Keratinocyte (primary cell): ENCODE measurements around the gene CLEC16A. TPM values are rescaled to one million over a fixed set of nuclear protein-coding genes. Genes with fewer than 3 reads are reported as not detected.

ENCODE experiments used
- DNase-seq: peaks from one replicate; pipeline ENCODE4 v3.0.0-alpha.2; 2011; ENCODE audit warnings: low read depth, missing footprints, low spot score
- FAIRE-seq: peaks from 2 replicates; lab custom pipeline; 2011; peaks lifted over from hg19 to GRCh38; lab: Jason Lieb, UNC
- H2AFZ ChIP-seq: 2 replicates; pipeline ENCODE4 v1.6.0; 2012; ENCODE audit warnings: low read length, control low read depth, inconsistent platforms; ENCODE audit not compliant: control insufficient read depth
- H3K27ac ChIP-seq: 2 replicates; pipeline ENCODE4 v1.5.1; 2011; ENCODE audit warnings: low read length; ENCODE audit not compliant: control insufficient read depth, insufficient read depth
- H3K27me3 ChIP-seq: 3 replicates; pipeline ENCODE4 v1.6.0; 2011; ENCODE audit warnings: low read length; ENCODE audit not compliant: control insufficient read depth, insufficient read depth; ENCODE audit errors: extremely low read depth
- H3K36me3 ChIP-seq, 2 experiments: 2 replicates in 1 of 2; 3 replicates in 1 of 2; pipeline ENCODE4 v1.5.1; 2011; ENCODE audit warnings: low read length in 2 of 2, mild to moderate bottlenecking in 1 of 2; ENCODE audit not compliant: control insufficient read depth in 2 of 2, insufficient read depth in 2 of 2; ENCODE audit errors: extremely low read depth in 1 of 2
- H3K4me1 ChIP-seq: 3 replicates; pipeline ENCODE4 v1.5.1; 2011; ENCODE audit warnings: low read length; ENCODE audit not compliant: control insufficient read depth, insufficient read depth; ENCODE audit errors: extremely low read depth
- H3K4me2 ChIP-seq: 3 replicates; pipeline ENCODE4 v1.6.0; 2011; ENCODE audit warnings: low read depth, low read length; ENCODE audit not compliant: control insufficient read depth, insufficient read depth; ENCODE audit errors: extremely low read depth
- H3K4me3 ChIP-seq, 3 experiments: fragments of 200-600 bp in 1 of 3; sonication (generic) in 1 of 3; 2 replicates in 2 of 3; 3 replicates in 1 of 3; pipeline ENCODE4 v1.5.1; 2011 to 2016; ENCODE audit warnings: low read length in 3 of 3, mild to moderate bottlenecking in 3 of 3, control low read depth in 2 of 3, inconsistent platforms in 1 of 3, low read depth in 1 of 3, mixed read lengths in 1 of 3, mixed run types in 1 of 3, moderate library complexity in 1 of 3; ENCODE audit not compliant: control insufficient read depth in 2 of 3, insufficient read depth in 2 of 3; ENCODE audit errors: extremely low read depth in 1 of 3
- H3K79me2 ChIP-seq: 2 replicates; pipeline ENCODE4 v1.6.0; 2012; ENCODE audit warnings: low read length; ENCODE audit not compliant: control insufficient read depth, insufficient read depth
- H3K9ac ChIP-seq: 3 replicates; pipeline ENCODE4 v1.6.0; 2011; ENCODE audit warnings: low read length; ENCODE audit not compliant: control insufficient read depth, insufficient read depth; ENCODE audit errors: extremely low read depth
- H3K9me1 ChIP-seq: 3 replicates; pipeline ENCODE4 v1.6.0; 2011; ENCODE audit warnings: low read length; ENCODE audit not compliant: control insufficient read depth, insufficient read depth; ENCODE audit errors: extremely low read depth
- H3K9me3 ChIP-seq: 2 replicates; pipeline ENCODE4 v1.5.1; 2012; ENCODE audit warnings: low read depth, low read length; ENCODE audit not compliant: control insufficient read depth
- H4K20me1 ChIP-seq: 3 replicates; pipeline ENCODE4 v1.6.0; 2011; ENCODE audit warnings: low read length; ENCODE audit not compliant: control insufficient read depth, insufficient read depth; ENCODE audit errors: extremely low read depth
- EZH2 ChIP-seq: IDR thresholded peaks from one replicate; pipeline ENCODE4 v1.6.1; 2012; ENCODE audit warnings: inconsistent platforms, mild to moderate bottlenecking, low read length, moderate library complexity
- dilution Hi-C: fragments of 300-500 bp; cut with MboI; formaldehyde crosslinking; loops from one replicate; pipeline ENCODE4 v1.7.0; 2020; ENCODE audit warnings: low sequenced_read_pairs; ENCODE audit not compliant: extremely low pct_ligation_motif_present
- polyA plus RNA-seq, 5 experiments: library from polyadenylated mRNA; depleted of rRNA in 3 of 5; stranded (reverse) in 3 of 5; stranded (forward) in 1 of 5; unstranded in 1 of 5; fragments of >200 nt; gene quantifications; 1 replicate in 1 of 5; 2 replicates in 3 of 5; 3 replicates in 1 of 5; pipeline versions ENCODE4 v1.2.1 to v1.2.3, GENCODE V29; 2011 to 2012; ENCODE audit warnings: missing spikeins in 2 of 5, low read depth in 1 of 5, low replicate concordance in 1 of 5
- TF ChIP-seq, protein P1 (sequence below), 3 experiments: IDR thresholded peaks in 1 of 3; conservative IDR thresholded peaks in 1 of 3; optimal IDR thresholded peaks in 1 of 3; 2 replicates in 2 of 3; 3 replicates in 1 of 3; pipeline versions ENCODE3 to v1.5.1; 2011; ENCODE audit warnings: low read length in 3 of 3, mild to moderate bottlenecking in 3 of 3, moderate library complexity in 2 of 3, control low read depth in 1 of 3, inconsistent platforms in 1 of 3; ENCODE audit not compliant: insufficient read depth in 2 of 3; ENCODE audit errors: extremely low read depth in 1 of 3

CLEC16A gene
- polyA plus RNA-seq, 1 donor (not counting 4 experiments of a cell fraction or from before 2014, with no cell fraction given): 9.5 TPM

GRCh38 chr16:11059588-11059987, 115.2 kb downstream of the CLEC16A start:
- Histone ChIP-seq H3K36me3 (peaks cover 11% of the 10 kb centered on the region in 2 experiments), H3K9ac (no peak overlapping the region), H3K4me2 (no peak overlapping the region), H3K79me2 (no peaks in the 10 kb centered on the region), H3K9me1 (no peaks in the 10 kb centered on the region), H3K27ac (no peak overlapping the region), H3K9me3 (no peaks in the 10 kb centered on the region), H3K4me3 (no peak overlapping the region), H3K27me3 (no peaks in the 10 kb centered on the region), H2AFZ (no peak overlapping the region), H3K4me1 (peaks cover 9% of the 10 kb centered on the region), H4K20me1 (no peaks in the 10 kb centered on the region)
- TF ChIP-seq, protein P1, sequence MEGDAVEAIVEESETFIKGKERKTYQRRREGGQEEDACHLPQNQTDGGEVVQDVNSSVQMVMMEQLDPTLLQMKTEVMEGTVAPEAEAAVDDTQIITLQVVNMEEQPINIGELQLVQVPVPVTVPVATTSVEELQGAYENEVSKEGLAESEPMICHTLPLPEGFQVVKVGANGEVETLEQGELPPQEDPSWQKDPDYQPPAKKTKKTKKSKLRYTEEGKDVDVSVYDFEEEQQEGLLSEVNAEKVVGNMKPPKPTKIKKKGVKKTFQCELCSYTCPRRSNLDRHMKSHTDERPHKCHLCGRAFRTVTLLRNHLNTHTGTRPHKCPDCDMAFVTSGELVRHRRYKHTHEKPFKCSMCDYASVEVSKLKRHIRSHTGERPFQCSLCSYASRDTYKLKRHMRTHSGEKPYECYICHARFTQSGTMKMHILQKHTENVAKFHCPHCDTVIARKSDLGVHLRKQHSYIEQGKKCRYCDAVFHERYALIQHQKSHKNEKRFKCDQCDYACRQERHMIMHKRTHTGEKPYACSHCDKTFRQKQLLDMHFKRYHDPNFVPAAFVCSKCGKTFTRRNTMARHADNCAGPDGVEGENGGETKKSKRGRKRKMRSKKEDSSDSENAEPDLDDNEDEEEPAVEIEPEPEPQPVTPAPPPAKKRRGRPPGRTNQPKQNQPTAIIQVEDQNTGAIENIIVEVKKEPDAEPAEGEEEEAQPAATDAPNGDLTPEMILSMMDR (optimal IDR thresholded peaks at IDR 0.05 in 1 of 3, IDR thresholded peaks at IDR 0.05 in 1 of 3, conservative IDR thresholded peaks at IDR 0.05 in 1 of 3; ENCODE audit: extremely low read depth in 1 of 3, insufficient read depth in 2 of 3, low read length in 3 of 3): no peak
- no peak for TF ChIP-seq EZH2
- dilution Hi-C loops: no loop called here
- DNase-seq (no peak), FAIRE-seq (no peak)

- Histone ChIP-seq H3K27me3 (no peaks in the 10 kb centered on the region), H3K79me2 (no peaks in the 10 kb centered on the region), H3K4me1 (peaks cover 9% of the 10 kb centered on the region), H3K9me1 (no peaks in the 10 kb centered on the region), H3K27ac (no peak overlapping the region), H3K36me3 (peaks cover 8 to 11% of the 10 kb centered on the region in 2 experiments), H2AFZ (no peak overlapping the region), H3K9me3 (no peaks in the 10 kb centered on the region), H3K9ac (no peak overlapping the region), H3K4me2 (no peak overlapping the region), H3K4me3 (no peak overlapping the region), H4K20me1 (no peaks in the 10 kb centered on the region)
- DNase-seq (no peak), FAIRE-seq (no peak)
- dilution Hi-C loops: no loop called here
- TF ChIP-seq, protein P1 (optimal IDR thresholded peaks at IDR 0.05 in 1 of 3, IDR thresholded peaks at IDR 0.05 in 1 of 3, conservative IDR thresholded peaks at IDR 0.05 in 1 of 3; ENCODE audit: extremely low read depth in 1 of 3, insufficient read depth in 2 of 3, low read length in 3 of 3): no peak
- no peak for TF ChIP-seq EZH2
Measured at GRCh38 chr16:11060364-11060763, 116.0 kb downstream of the CLEC16A start.
